Gastrocnemius medialis (tissue), 4 donors: ENCODE results near the gene CCDC78. TPM values are rescaled to one million over a fixed set of nuclear protein-coding genes. Genes with fewer than 3 reads are reported as not detected.
A peak's percentile ranks its signal among the peaks of the same experiment; 100 is the strongest.

ENCODE experiments used
- ATAC-seq, 2 donors: fragments of 150-250 bp; one replicate each; pipeline ENCODE4 v1.9.1; 2016
- DNase-seq, 2 donors: peaks; one replicate each; pipeline ENCODE4 v3.0.0-alpha.2; 2019
- H3K27ac ChIP-seq, 4 donors: fragments of 200-600 bp; sonication (generic); 1 replicate in 1 of 4; 2 replicates in 3 of 4; pipeline ENCODE4 v1.5.1; 2016 to 2018; ENCODE audit warnings: mild to moderate bottlenecking in 2 of 4, moderate library complexity in 1 of 4
- H3K27me3 ChIP-seq, 3 donors: fragments of 200-600 bp; sonication (generic) in 2 of 3; 1 replicate in 1 of 3; 2 replicates in 2 of 3; pipeline versions ENCODE4 v1.5.1 to v1.6.0; 2016 to 2019; ENCODE audit warnings: mild to moderate bottlenecking in 1 of 3, moderate library complexity in 1 of 3
- H3K36me3 ChIP-seq, 2 donors: fragments of 200-600 bp; sonication (generic) in 1 of 2; one replicate each; pipeline ENCODE4 v1.5.1; 2017 to 2018
- H3K4me1 ChIP-seq, 2 donors: fragments of 200-600 bp; sonication (generic) in 1 of 2; one replicate each; pipeline ENCODE4 v1.5.1; 2016 to 2017; ENCODE audit warnings: mild to moderate bottlenecking in 2 of 2
- H3K4me3 ChIP-seq, 4 donors: fragments of 200-600 bp; sonication (generic) in 3 of 4; 1 replicate in 1 of 4; 2 replicates in 3 of 4; pipeline ENCODE4 v1.5.1; 2016 to 2019; ENCODE audit warnings: mild to moderate bottlenecking in 2 of 4
- H3K9me3 ChIP-seq, 3 donors: fragments of 200-600 bp; sonication (generic) in 2 of 3; 1 replicate in 1 of 3; 2 replicates in 2 of 3; pipeline ENCODE4 v1.5.1; 2016 to 2019
- CTCF ChIP-seq, 5 experiments: fragments of 450-650 bp in 3 of 5; fragments of 200-600 bp in 2 of 5; sonication (generic) in 2 of 5; IDR thresholded peaks in 4 of 5; conservative IDR thresholded peaks in 1 of 5; 1 replicate in 4 of 5; 2 replicates in 1 of 5; pipeline ENCODE4 v1.5.1; 2016 to 2019; ENCODE audit warnings: antibody characterized with exemption in 5 of 5, mild to moderate bottlenecking in 3 of 5, moderate library complexity in 3 of 5
- POLR2A ChIP-seq, 2 donors: fragments of 450-650 bp; IDR thresholded peaks; one replicate each; pipeline ENCODE4 v1.6.1; 2017; ENCODE audit warnings: antibody characterized with exemption in 2 of 2, mild to moderate bottlenecking in 2 of 2, moderate library complexity in 2 of 2
- in situ Hi-C, 4 donors: fragments of 200-750 bp; cut with MboI; loops; one replicate each; pipeline versions ENCODE4 v1.15.0 to v1.8.0; 2017; ENCODE audit warnings: low sequenced_read_pairs in 4 of 4
- intact Hi-C: fragments of 100-400 bp; cut with DNase I; formaldehyde crosslinking; loops from one replicate; pipeline ENCODE4 v1.15.1; 2023; ENCODE audit warnings: low total_unique reads
- total RNA-seq, 4 donors: library from RNA; depleted of rRNA; stranded (reverse); fragments of >200 nt; gene quantifications; one replicate each; pipeline versions ENCODE4 v1.1.0 to v1.2.3, GENCODE V29; 2016

CCDC78 gene
- total RNA-seq, 4 donors from 2014 or later = not detected

GRCh38 chr16:740459-740763, 14.2 kb upstream of the CCDC78 start:
- H3K27ac ChIP-seq = peak overlapping the region; percentile 58 to 87 (median 83)
- DNase-seq = no peak
- H3K4me3 ChIP-seq = peak overlapping the region; percentile 64 to 99 (median 94)
- H3K36me3 ChIP-seq = peaks cover 0 to 26% of the 10 kb centered on the region in 2 donors
- H3K9me3 ChIP-seq = no peaks in the 10 kb centered on the region
- TF ChIP-seq CTCF (IDR thresholded peaks at IDR 0.05 in 4 of 5, conservative IDR thresholded peaks at IDR 0.05 in 1 of 5) = no peak
- TF ChIP-seq POLR2A (IDR thresholded peaks at IDR 0.05) = no peak
- ATAC-seq = peak; percentile 14 to 21
- intact Hi-C loops = no loop called here
- H3K27me3 ChIP-seq = peaks cover 3 to 6% (median 5%) of the 10 kb centered on the region in 3 donors
- in situ Hi-C loops = no loop called here
- H3K4me1 ChIP-seq = peaks cover 11% of the 10 kb centered on the region in 2 donors

GRCh38 chr16:739560-740458, 13.6 kb upstream of the CCDC78 start:
- intact Hi-C loops (no loop called here), in situ Hi-C loops (no loop called here)
- Histone ChIP-seq H3K4me3 (peak overlapping the region; percentile 64 to 99 (median 94)), H3K27ac (peak overlapping the region in 1 of 4 donors; percentile 80), H3K9me3 (no peaks in the 10 kb centered on the region), H3K36me3 (peaks cover 0 to 32% of the 10 kb centered on the region in 2 donors), H3K4me1 (peaks cover 11% of the 10 kb centered on the region in 2 donors), H3K27me3 (peaks cover 3 to 6% (median 5%) of the 10 kb centered on the region in 3 donors)
- TF ChIP-seq CTCF (IDR thresholded peaks at IDR 0.05 in 4 of 5, conservative IDR thresholded peaks at IDR 0.05 in 1 of 5) (no peak), POLR2A (IDR thresholded peaks at IDR 0.05) (no peak)
- DNase-seq (no peak), ATAC-seq (no peak)

- TF ChIP-seq POLR2A (IDR thresholded peaks at IDR 0.05) = no peak
- intact Hi-C loops = no loop called here
These were observed 10.8 kb upstream of the CCDC78 start for GRCh38 chr16:736936-737481.

GRCh38 chr16:735982-736453, 9.8 kb upstream of the CCDC78 start:
- DNase-seq (no peak), ATAC-seq (no peak)
- H3K27ac ChIP-seq = no peak overlapping the region
- TF ChIP-seq POLR2A (IDR thresholded peaks at IDR 0.05) = no peak
- no peak for TF ChIP-seq CTCF (IDR thresholded peaks at IDR 0.05 in 4 of 5, conservative IDR thresholded peaks at IDR 0.05 in 1 of 5)
- H3K4me3 ChIP-seq = no peak overlapping the region
- in situ Hi-C loops = no loop called here
- intact Hi-C loops = no loop called here
- peaks cover 0 to 62% of the 10 kb centered on the region in 2 donors for H3K36me3 ChIP-seq
- peaks cover 7 to 8% of the 10 kb centered on the region in 2 donors for H3K4me1 ChIP-seq
- H3K27me3 ChIP-seq = no peaks in the 10 kb centered on the region
- no peaks in the 10 kb centered on the region for H3K9me3 ChIP-seq

More at GRCh38 chr16:736936-737481, 10.8 kb upstream of the CCDC78 start:
- no peak for ATAC-seq
- in situ Hi-C loops = no loop called here
- Histone ChIP-seq H3K36me3 (peaks cover 0 to 60% of the 10 kb centered on the region in 2 donors), H3K4me3 (no peak overlapping the region), H3K27me3 (no peaks in the 10 kb centered on the region), H3K27ac (no peak overlapping the region), H3K4me1 (peaks cover 11% of the 10 kb centered on the region in 2 donors), H3K9me3 (no peaks in the 10 kb centered on the region)
- no peak for DNase-seq
